HepG2 (cell line): ENCODE measurements around the gene GSX1. TPM values are rescaled to one million over a fixed set of nuclear protein-coding genes. Genes with fewer than 3 reads are reported as not detected.

Experiments
- CREB1 ChIP-seq, 2 experiments: fragments of 450-650 bp in 1 of 2; IDR thresholded peaks; 2 replicates each; pipeline ENCODE4 v1.6.1; 2016 to 2017; ENCODE audit warnings: control low read depth in 1 of 2, mild to moderate bottlenecking in 1 of 2, missing compliant biosample characterization in 1 of 2, missing genetic modification characterization in 1 of 2
- GATAD2A ChIP-seq: IDR thresholded peaks from 2 replicates; pipeline ENCODE4 v1.6.1; 2016
- HDAC2 ChIP-seq: sonication (generic); formaldehyde crosslinking; IDR thresholded peaks from 2 replicates; pipeline ENCODE4 v1.4.0; 2020; ENCODE audit warnings: missing genetic modification reagents
- HNRNPLL ChIP-seq: fragments of 200-400 bp; formaldehyde crosslinking; IDR thresholded peaks from 2 replicates; pipeline ENCODE4 v1.6.1; 2017; ENCODE audit warnings: mild to moderate bottlenecking, low read depth, low read length; ENCODE audit not compliant: poor library complexity, severe bottlenecking
- MTA1 ChIP-seq: sonication (generic); formaldehyde crosslinking; IDR thresholded peaks from 2 replicates; pipeline ENCODE4 v1.4.0; 2020; ENCODE audit warnings: missing genetic modification reagents, mild to moderate bottlenecking, borderline replicate concordance
- SAP130 ChIP-seq: IDR thresholded peaks from 2 replicates; pipeline ENCODE4 v1.6.1; 2016; ENCODE audit warnings: low read depth
- SMAD1 ChIP-seq: sonication (generic); formaldehyde crosslinking; IDR thresholded peaks from 2 replicates; pipeline ENCODE4 v1.4.0; 2020; ENCODE audit warnings: missing genetic modification reagents, low read depth, mild to moderate bottlenecking, borderline replicate concordance
- SMC3 ChIP-seq: IDR thresholded peaks from 2 replicates; pipeline ENCODE4 v1.6.1; 2011; ENCODE audit warnings: low read length, improper control_type of control experiment
- SOX6 ChIP-seq, 2 experiments: fragments of 450-650 bp in 1 of 2; sonication (generic) in 1 of 2; formaldehyde crosslinking in 1 of 2; IDR thresholded peaks; 2 replicates each; pipeline versions ENCODE4 v1.4.0 to v1.6.1; 2017 to 2020; ENCODE audit warnings: antibody characterized with exemption in 1 of 2, mild to moderate bottlenecking in 1 of 2, missing genetic modification reagents in 1 of 2
- STAG1 ChIP-seq: sonication (generic); formaldehyde crosslinking; IDR thresholded peaks from 2 replicates; pipeline ENCODE4 v1.4.0; 2020; ENCODE audit warnings: missing genetic modification reagents
- ZFX ChIP-seq: sonication (generic); formaldehyde crosslinking; IDR thresholded peaks from 2 replicates; pipeline ENCODE4 v1.4.0; 2020; ENCODE audit warnings: mild to moderate bottlenecking, low read depth, missing genetic modification reagents, moderate library complexity
- ZNF235 ChIP-seq: sonication (generic); formaldehyde crosslinking; IDR thresholded peaks from 2 replicates; pipeline ENCODE4 v1.8.1; 2023; ENCODE audit warnings: mild to moderate bottlenecking, missing genetic modification reagents, borderline replicate concordance
- ZNF768 ChIP-seq: sonication (generic); formaldehyde crosslinking; IDR thresholded peaks from 2 replicates; pipeline ENCODE4 v1.4.0; 2020; ENCODE audit warnings: missing genetic modification reagents
- ZNF781 ChIP-seq: sonication (generic); formaldehyde crosslinking; IDR thresholded peaks from 2 replicates; pipeline ENCODE4 v1.5.1; 2020; ENCODE audit warnings: borderline replicate concordance, mild to moderate bottlenecking, missing genetic modification reagents; ENCODE audit errors: not compliant biosample characterization
- ZSCAN25 ChIP-seq: sonication (generic); formaldehyde crosslinking; IDR thresholded peaks from 2 replicates; pipeline ENCODE4 v1.8.0; 2022; ENCODE audit warnings: mild to moderate bottlenecking, missing genetic modification reagents
- polyA plus RNA-seq, 8 experiments: library from polyadenylated mRNA; depleted of rRNA in 3 of 8; stranded (reverse) in 7 of 8; unstranded in 1 of 8; fragments of >200 nt; fragmentation: Illumina TruSeq in 4 of 8; extraction: Trizol in 4 of 8; gene quantifications; 2 replicates each; pipeline versions ENCODE4 v1.2.1 to v1.2.3, GENCODE V29; 2011 to 2016; ENCODE audit warnings: low read depth in 4 of 8, missing spikeins in 1 of 8, mixed read lengths in 1 of 8; ENCODE audit not compliant: insufficient read depth in 1 of 8
- total RNA-seq, 5 experiments: library from RNA; depleted of rRNA; stranded (reverse); fragments of >200 nt; fragmentation: Illumina TruSeq; extraction: Trizol; gene quantifications; 2 replicates each; pipeline ENCODE4 v1.2.3, GENCODE V29; 2016; ENCODE audit warnings: low read depth in 1 of 5
- TF ChIP-seq, protein P1 (sequence below), 2 experiments: sonication (generic) in 1 of 2; formaldehyde crosslinking in 1 of 2; IDR thresholded peaks; 2 replicates each; pipeline versions ENCODE4 v1.4.0 to v1.6.1; 2018 to 2020; ENCODE audit warnings: missing genetic modification reagents in 2 of 2, borderline replicate concordance in 1 of 2, low read depth in 1 of 2, mild to moderate bottlenecking in 1 of 2, missing biosample characterization in 1 of 2
- TF ChIP-seq, protein P2 (sequence below): sonication (generic); IDR thresholded peaks from 2 replicates; pipeline ENCODE4 v1.6.1; 2016; ENCODE audit warnings: low read depth, borderline replicate concordance
- TF ChIP-seq, protein P3 (sequence below): sonication (generic); formaldehyde crosslinking; IDR thresholded peaks from 2 replicates; pipeline ENCODE4 v1.4.0; 2020; ENCODE audit warnings: mild to moderate bottlenecking, missing genetic modification reagents
- TF ChIP-seq, protein P4 (sequence below): sonication (generic); formaldehyde crosslinking; IDR thresholded peaks from 2 replicates; pipeline ENCODE4 v1.5.0; 2020; ENCODE audit warnings: mild to moderate bottlenecking, missing genetic modification reagents, moderate library complexity
- TF ChIP-seq, protein P5 (sequence below): sonication (generic); formaldehyde crosslinking; IDR thresholded peaks from 2 replicates; pipeline ENCODE4 v1.4.0; 2020; ENCODE audit warnings: mild to moderate bottlenecking, missing genetic modification reagents
- TF ChIP-seq, protein P6 (sequence below): sonication (generic); formaldehyde crosslinking; conservative IDR thresholded peaks from 2 replicates; pipeline ENCODE4 v1.5.0; 2020; ENCODE audit warnings: missing genetic modification reagents

Gene GSX1
- total and polyA plus RNA-seq, 2 of the 13 experiments (the other 11 are each of a cell fraction or from before 2014, with no cell fraction given), result not detected

DNA sequence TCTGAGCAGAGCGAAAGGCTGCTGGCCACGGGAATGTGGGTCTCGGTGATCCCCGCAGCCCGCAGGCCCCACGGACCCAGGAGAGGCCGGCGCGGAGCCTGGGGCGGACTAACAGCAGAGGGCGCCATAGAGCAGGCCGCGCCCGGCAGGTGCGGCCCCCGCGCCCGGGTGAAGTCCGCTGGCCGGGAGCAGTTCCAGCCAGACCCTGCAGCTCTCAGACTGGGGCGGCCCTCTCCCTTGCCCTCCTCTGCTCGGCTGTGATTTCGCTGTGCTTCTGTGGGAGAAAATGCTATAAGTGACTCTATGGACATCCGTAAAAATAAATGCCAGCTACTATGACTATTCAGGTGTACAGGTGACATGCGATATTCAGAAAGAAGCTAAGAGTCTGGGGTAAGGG is 37.7 kb downstream of the GSX1 start (continued):
- TF ChIP-seq, protein P1, sequence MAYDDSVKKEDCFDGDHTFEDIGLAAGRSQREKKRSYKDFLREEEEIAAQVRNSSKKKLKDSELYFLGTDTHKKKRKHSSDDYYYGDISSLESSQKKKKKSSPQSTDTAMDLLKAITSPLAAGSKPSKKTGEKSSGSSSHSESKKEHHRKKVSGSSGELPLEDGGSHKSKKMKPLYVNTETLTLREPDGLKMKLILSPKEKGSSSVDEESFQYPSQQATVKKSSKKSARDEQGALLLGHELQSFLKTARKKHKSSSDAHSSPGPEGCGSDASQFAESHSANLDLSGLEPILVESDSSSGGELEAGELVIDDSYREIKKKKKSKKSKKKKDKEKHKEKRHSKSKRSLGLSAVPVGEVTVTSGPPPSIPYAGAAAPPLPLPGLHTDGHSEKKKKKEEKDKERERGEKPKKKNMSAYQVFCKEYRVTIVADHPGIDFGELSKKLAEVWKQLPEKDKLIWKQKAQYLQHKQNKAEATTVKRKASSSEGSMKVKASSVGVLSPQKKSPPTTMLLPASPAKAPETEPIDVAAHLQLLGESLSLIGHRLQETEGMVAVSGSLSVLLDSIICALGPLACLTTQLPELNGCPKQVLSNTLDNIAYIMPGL (CRISPR knock-in tag; IDR thresholded peaks at IDR 0.05; ENCODE audit: borderline replicate concordance in 1 of 2, low read depth in 1 of 2), result peak; percentile 41 to 64; a peak in 2 of 4 replicates
- TF ChIP-seq, protein P2, sequence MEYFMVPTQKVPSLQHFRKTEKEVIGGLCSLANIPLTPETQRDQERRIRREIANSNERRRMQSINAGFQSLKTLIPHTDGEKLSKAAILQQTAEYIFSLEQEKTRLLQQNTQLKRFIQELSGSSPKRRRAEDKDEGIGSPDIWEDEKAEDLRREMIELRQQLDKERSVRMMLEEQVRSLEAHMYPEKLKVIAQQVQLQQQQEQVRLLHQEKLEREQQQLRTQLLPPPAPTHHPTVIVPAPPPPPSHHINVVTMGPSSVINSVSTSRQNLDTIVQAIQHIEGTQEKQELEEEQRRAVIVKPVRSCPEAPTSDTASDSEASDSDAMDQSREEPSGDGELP, result peak; percentile 25; the same call in 1 of the 2 replicates
- TF ChIP-seq ZNF768 (CRISPR knock-in tag) (0 out of 2 replicates have a peak, but pooled peaks have one; percentile 64), SAP130 (CRISPR knock-in tag) (no peak), CREB1 (IDR thresholded peaks at IDR 0.05) (no peak), CREB1 (CRISPR knock-in tag; IDR thresholded peaks at IDR 0.05) (no peak), SOX6 (IDR thresholded peaks at IDR 0.05) (no peak), SOX6 (CRISPR knock-in tag; IDR thresholded peaks at IDR 0.05) (peak; percentile 40; the same call in 1 of the 2 replicates), ZNF781 (CRISPR knock-in tag) (no peak), ZNF235 (no peak), STAG1 (CRISPR knock-in tag) (peak; percentile 79), SMC3 (peak; percentile 49; the same call in 1 of the 2 replicates), ZFX (CRISPR knock-in tag) (peak; percentile 48; the same call in 1 of the 2 replicates), SMAD1 (CRISPR knock-in tag) (peak; percentile 57; the same call in 1 of the 2 replicates), HDAC2 (CRISPR knock-in tag) (0 out of 2 replicates have a peak, but pooled peaks have one; percentile 16), ZSCAN25 (0 out of 2 replicates have a peak, but pooled peaks have one; percentile 50), GATAD2A (CRISPR knock-in tag) (peak; percentile 41; the same call in 1 of the 2 replicates), HNRNPLL (peak; percentile 39), MTA1 (CRISPR knock-in tag) (no peak)
- TF ChIP-seq, protein P3, sequence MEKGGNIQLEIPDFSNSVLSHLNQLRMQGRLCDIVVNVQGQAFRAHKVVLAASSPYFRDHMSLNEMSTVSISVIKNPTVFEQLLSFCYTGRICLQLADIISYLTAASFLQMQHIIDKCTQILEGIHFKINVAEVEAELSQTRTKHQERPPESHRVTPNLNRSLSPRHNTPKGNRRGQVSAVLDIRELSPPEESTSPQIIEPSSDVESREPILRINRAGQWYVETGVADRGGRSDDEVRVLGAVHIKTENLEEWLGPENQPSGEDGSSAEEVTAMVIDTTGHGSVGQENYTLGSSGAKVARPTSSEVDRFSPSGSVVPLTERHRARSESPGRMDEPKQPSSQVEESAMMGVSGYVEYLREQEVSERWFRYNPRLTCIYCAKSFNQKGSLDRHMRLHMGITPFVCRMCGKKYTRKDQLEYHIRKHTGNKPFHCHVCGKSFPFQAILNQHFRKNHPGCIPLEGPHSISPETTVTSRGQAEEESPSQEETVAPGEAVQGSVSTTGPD (CRISPR knock-in tag), result no peak
- TF ChIP-seq, protein P4, sequence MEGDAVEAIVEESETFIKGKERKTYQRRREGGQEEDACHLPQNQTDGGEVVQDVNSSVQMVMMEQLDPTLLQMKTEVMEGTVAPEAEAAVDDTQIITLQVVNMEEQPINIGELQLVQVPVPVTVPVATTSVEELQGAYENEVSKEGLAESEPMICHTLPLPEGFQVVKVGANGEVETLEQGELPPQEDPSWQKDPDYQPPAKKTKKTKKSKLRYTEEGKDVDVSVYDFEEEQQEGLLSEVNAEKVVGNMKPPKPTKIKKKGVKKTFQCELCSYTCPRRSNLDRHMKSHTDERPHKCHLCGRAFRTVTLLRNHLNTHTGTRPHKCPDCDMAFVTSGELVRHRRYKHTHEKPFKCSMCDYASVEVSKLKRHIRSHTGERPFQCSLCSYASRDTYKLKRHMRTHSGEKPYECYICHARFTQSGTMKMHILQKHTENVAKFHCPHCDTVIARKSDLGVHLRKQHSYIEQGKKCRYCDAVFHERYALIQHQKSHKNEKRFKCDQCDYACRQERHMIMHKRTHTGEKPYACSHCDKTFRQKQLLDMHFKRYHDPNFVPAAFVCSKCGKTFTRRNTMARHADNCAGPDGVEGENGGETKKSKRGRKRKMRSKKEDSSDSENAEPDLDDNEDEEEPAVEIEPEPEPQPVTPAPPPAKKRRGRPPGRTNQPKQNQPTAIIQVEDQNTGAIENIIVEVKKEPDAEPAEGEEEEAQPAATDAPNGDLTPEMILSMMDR (CRISPR knock-in tag), result peak; percentile 93
- TF ChIP-seq, protein P5, sequence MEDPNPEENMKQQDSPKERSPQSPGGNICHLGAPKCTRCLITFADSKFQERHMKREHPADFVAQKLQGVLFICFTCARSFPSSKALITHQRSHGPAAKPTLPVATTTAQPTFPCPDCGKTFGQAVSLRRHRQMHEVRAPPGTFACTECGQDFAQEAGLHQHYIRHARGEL, result no peak
- TF ChIP-seq, protein P6, sequence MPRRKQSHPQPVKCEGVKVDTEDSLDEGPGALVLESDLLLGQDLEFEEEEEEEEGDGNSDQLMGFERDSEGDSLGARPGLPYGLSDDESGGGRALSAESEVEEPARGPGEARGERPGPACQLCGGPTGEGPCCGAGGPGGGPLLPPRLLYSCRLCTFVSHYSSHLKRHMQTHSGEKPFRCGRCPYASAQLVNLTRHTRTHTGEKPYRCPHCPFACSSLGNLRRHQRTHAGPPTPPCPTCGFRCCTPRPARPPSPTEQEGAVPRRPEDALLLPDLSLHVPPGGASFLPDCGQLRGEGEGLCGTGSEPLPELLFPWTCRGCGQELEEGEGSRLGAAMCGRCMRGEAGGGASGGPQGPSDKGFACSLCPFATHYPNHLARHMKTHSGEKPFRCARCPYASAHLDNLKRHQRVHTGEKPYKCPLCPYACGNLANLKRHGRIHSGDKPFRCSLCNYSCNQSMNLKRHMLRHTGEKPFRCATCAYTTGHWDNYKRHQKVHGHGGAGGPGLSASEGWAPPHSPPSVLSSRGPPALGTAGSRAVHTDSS, result no peak
